WERI-Rb-1 (cell line): ENCODE measurements around the gene ACVR1B.

Experiments used
- DNase-seq: peaks from one replicate; pipeline ENCODE4 v3.0.0-alpha.2; 2020
- H3K27ac ChIP-seq: fragments of 250-450 bp; sonication (Bioruptor Pico); 2 replicates; pipeline ENCODE4 v1.5.1; 2020; ENCODE audit warnings: mild to moderate bottlenecking, moderate library complexity
- H3K27me3 ChIP-seq: fragments of 250-450 bp; sonication (Bioruptor Pico); 2 replicates; pipeline ENCODE4 v1.5.1; 2021; ENCODE audit warnings: mild to moderate bottlenecking, low read depth, moderate library complexity; ENCODE audit not compliant: insufficient read depth, severe bottlenecking
- H3K36me3 ChIP-seq: fragments of 250-450 bp; sonication (Bioruptor Pico); 2 replicates; pipeline ENCODE4 v1.5.1; 2020; ENCODE audit warnings: mild to moderate bottlenecking, moderate library complexity
- H3K4me3 ChIP-seq: 2 replicates; pipeline ENCODE4 v1.5.1; 2011; ENCODE audit warnings: low read depth, mild to moderate bottlenecking, control low read depth, low read length
- H3K9me3 ChIP-seq: fragments of 250-450 bp; sonication (Bioruptor Pico); 2 replicates; pipeline ENCODE4 v1.5.1; 2021; ENCODE audit warnings: mild to moderate bottlenecking, moderate library complexity; ENCODE audit not compliant: severe bottlenecking
- CTCF ChIP-seq: IDR thresholded peaks from 2 replicates; pipeline ENCODE4 v1.5.1; 2011; ENCODE audit warnings: low read depth, mild to moderate bottlenecking, control low read depth, inconsistent platforms, low read length

ACVR1B gene

GRCh38 chr12:51922146-51922545, 29.4 kb upstream of the ACVR1B start:
- no peak for DNase-seq
- Histone ChIP-seq H3K27ac (no peak overlapping the region), H3K36me3 (no peaks in the 10 kb centered on the region), H3K27me3 (no peaks in the 10 kb centered on the region), H3K4me3 (no peak overlapping the region), H3K9me3 (no peaks in the 10 kb centered on the region)
- no peak for TF ChIP-seq CTCF

GRCh38 chr12:51922762-51923505, 28.6 kb upstream of the ACVR1B start:
- H3K9me3 ChIP-seq = no peaks in the 10 kb centered on the region
- no peaks in the 10 kb centered on the region for H3K27me3 ChIP-seq
- DNase-seq = no peak
- no peaks in the 10 kb centered on the region for H3K36me3 ChIP-seq
- no peak overlapping the region for H3K27ac ChIP-seq
- no peak overlapping the region for H3K4me3 ChIP-seq
- no peak for TF ChIP-seq CTCF

- Histone ChIP-seq H3K36me3 (no peaks in the 10 kb centered on the region), H3K4me3 (no peak overlapping the region), H3K27ac (no peak overlapping the region), H3K27me3 (no peaks in the 10 kb centered on the region), H3K9me3 (no peaks in the 10 kb centered on the region)
- peak; percentile 51 for DNase-seq
- TF ChIP-seq CTCF = peak; percentile 87
Measured at GRCh38 chr12:51923506-51924365, 27.8 kb upstream of the ACVR1B start.

GRCh38 chr12:51924551-51925319, 26.8 kb upstream of the ACVR1B start:
- TF ChIP-seq CTCF = no peak
- DNase-seq = no peak
- Histone ChIP-seq H3K27ac (no peak overlapping the region), H3K9me3 (no peaks in the 10 kb centered on the region), H3K36me3 (no peaks in the 10 kb centered on the region), H3K27me3 (no peaks in the 10 kb centered on the region), H3K4me3 (no peak overlapping the region)

- DNase-seq = no peak
- no peaks in the 10 kb centered on the region for H3K27me3 ChIP-seq
- no peaks in the 10 kb centered on the region for H3K36me3 ChIP-seq
- H3K27ac ChIP-seq = no peak overlapping the region
- H3K4me3 ChIP-seq = no peak overlapping the region
- TF ChIP-seq CTCF = no peak
- H3K9me3 ChIP-seq = no peaks in the 10 kb centered on the region
Measured at GRCh38 chr12:51925346-51926063, 26.0 kb upstream of the ACVR1B start.
